HG03521 (cell line): ENCODE measurements around the gene ADAM12.

ENCODE experiments used
- ATAC-seq: cut with Tn5 transposase; IDR thresholded peaks from one replicate; pipeline ENCODE4 v1.9.1; 2021; ENCODE audit warnings: mild to moderate bottlenecking, moderate library complexity; ENCODE audit not compliant: unreplicated experiment

ADAM12 gene

GRCh38 chr10:126037946-126038345, 350.3 kb downstream of the ADAM12 start:
- no peak for ATAC-seq

GRCh38 chr10:126036515-126036914, 351.8 kb downstream of the ADAM12 start:
- ATAC-seq: no peak

- no peak for ATAC-seq
Measured at GRCh38 chr10:126034586-126034985, 353.7 kb downstream of the ADAM12 start.

- ATAC-seq: no peak
Measured at GRCh38 chr10:126029999-126030398, 358.3 kb downstream of the ADAM12 start.

GRCh38 chr10:126027692-126028091, 360.6 kb downstream of the ADAM12 start:
- ATAC-seq: no peak

GRCh38 chr10:126022841-126023240, 365.4 kb downstream of the ADAM12 start:
- no peak for ATAC-seq

GRCh38 chr10:126021833-126022500, 366.3 kb downstream of the ADAM12 start:
- ATAC-seq: no peak

GRCh38 chr10:126017961-126018560, 370.2 kb downstream of the ADAM12 start:
- ATAC-seq: no peak

GRCh38 chr10:126016882-126017281, 371.4 kb downstream of the ADAM12 start:
- no peak for ATAC-seq

GRCh38 chr10:126016156-126016805, 372.0 kb downstream of the ADAM12 start:
- no peak for ATAC-seq

- ATAC-seq: no peak
Measured at GRCh38 chr10:126015413-126015812, 372.9 kb downstream of the ADAM12 start.

- ATAC-seq: no peak
Measured at GRCh38 chr10:126014309-126014708, 374.0 kb downstream of the ADAM12 start.

- no peak for ATAC-seq
Measured at GRCh38 chr10:126013489-126014281, 374.6 kb downstream of the ADAM12 start.

GRCh38 chr10:126012485-126012884, 375.8 kb downstream of the ADAM12 start:
- no peak for ATAC-seq

GRCh38 chr10:126011995-126012394, 376.3 kb downstream of the ADAM12 start:
- ATAC-seq: no peak

- ATAC-seq: no peak
Measured at GRCh38 chr10:126009650-126010049, 378.6 kb downstream of the ADAM12 start.

- ATAC-seq: no peak
Measured at GRCh38 chr10:126006906-126007305, 381.4 kb downstream of the ADAM12 start.

GRCh38 chr10:126006264-126006663, 382.0 kb downstream of the ADAM12 start:
- ATAC-seq: no peak

GRCh38 chr10:126004752-126005151, 383.5 kb downstream of the ADAM12 start:
- no peak for ATAC-seq

- no peak for ATAC-seq
Measured at GRCh38 chr10:126001576-126001975, 386.7 kb downstream of the ADAM12 start.

GRCh38 chr10:125999694-126000093, 388.6 kb downstream of the ADAM12 start:
- ATAC-seq: no peak
